K562 (cell line): Measurements from ENCODE around the gene BIK. TPM values are rescaled to one million over a fixed set of nuclear protein-coding genes. Genes with fewer than 3 reads are reported as not detected.

Experiments used
- ATAC-seq: fragments of 200-7000 bp; cut with Tn5 transposase; 3 replicates; pipeline ENCODE4 v1.9.1; 2020; ENCODE audit warnings: moderate library complexity
- BruUV-seq: library from RNA; stranded (reverse); fragments of 400-500 nt; replicated peaks from 2 replicates; lab custom pipeline; 2021; lab: Mats Ljungman, UMichigan
- CTCF ChIA-PET: fragments of 300-600 bp; formaldehyde crosslinking; extraction: SDS; loops from one replicate; lab custom pipeline; 2021; ENCODE audit warnings: low intra/inter-chr PET ratio; lab: Yijun Ruan, JAX
- POLR2A ChIA-PET: fragments of 300-600, 350-650 bp; sonication (Branson Sonifier 250); formaldehyde crosslinking; extraction: SDS; loops from one replicate; lab custom pipeline; 2021; ENCODE audit warnings: antibody characterized with exemption, inconsistent platforms; lab: Yijun Ruan, JAX
- DNase-seq, 4 experiments: peaks; one replicate each; pipeline versions ENCODE4 v3.0.0 to v3.0.0-alpha.2; 2011 to 2018; ENCODE audit warnings: low spot score in 3 of 4, mixed read lengths in 3 of 4; ENCODE audit errors: extremely low read depth in 1 of 4
- FAIRE-seq: peaks from 2 replicates; lab custom pipeline; 2011; peaks lifted over from hg19 to GRCh38; lab: Jason Lieb, UNC
- H2AFZ ChIP-seq: 2 replicates; pipeline ENCODE4 v1.6.0; 2011; ENCODE audit warnings: low read depth, low read length, control low read depth, inconsistent platforms
- H3K27ac ChIP-seq: fragments of 200-600 bp; 3 replicates; pipeline ENCODE4 v1.8.0; 2011; ENCODE audit warnings: low read depth, mild to moderate bottlenecking, control low read depth, inconsistent platforms, low read length, moderate library complexity, mixed read lengths; ENCODE audit errors: extremely low read depth
- H3K27me3 ChIP-seq, 2 experiments: fragments of 300-600 bp in 1 of 2; 2 replicates in 1 of 2; 3 replicates in 1 of 2; pipeline versions ENCODE4 v1.6.0 to v1.8.0; 2011; ENCODE audit warnings: inconsistent platforms in 2 of 2, low read length in 2 of 2, mild to moderate bottlenecking in 1 of 2, mixed read lengths in 1 of 2, moderate library complexity in 1 of 2; ENCODE audit not compliant: control insufficient read depth in 2 of 2, insufficient read depth in 2 of 2
- H3K36me3 ChIP-seq: fragments of 300-600 bp; 3 replicates; pipeline ENCODE4 v1.8.0; 2011; ENCODE audit warnings: mild to moderate bottlenecking, low read length, inconsistent platforms; ENCODE audit not compliant: control insufficient read depth, insufficient read depth
- H3K4me1 ChIP-seq, 2 experiments: fragments of 200-600 bp in 1 of 2; replicated peaks in 1 of 2; 2 replicates in 1 of 2; 3 replicates in 1 of 2; pipeline versions ENCODE4 v1.5.1 to v1.8.0; 2011; ENCODE audit warnings: inconsistent platforms in 2 of 2, low read length in 2 of 2, mild to moderate bottlenecking in 1 of 2, mixed read lengths in 1 of 2, moderate library complexity in 1 of 2; ENCODE audit not compliant: control insufficient read depth in 2 of 2, insufficient read depth in 2 of 2
- H3K4me2 ChIP-seq: 2 replicates; pipeline ENCODE4 v1.6.1; 2011; ENCODE audit warnings: low read length, control low read depth, inconsistent platforms, mixed read lengths; ENCODE audit not compliant: insufficient read depth
- H3K4me3 ChIP-seq: fragments of 200-600 bp; sonication (generic), shearing (Covaris generic); 2 replicates; pipeline ENCODE4 v1.5.1; 2016; ENCODE audit warnings: control low read depth, inconsistent platforms
- H3K79me2 ChIP-seq: fragments of 200-600 bp; 3 replicates; pipeline ENCODE4 v1.8.0; 2011; ENCODE audit warnings: low read length, inconsistent platforms; ENCODE audit not compliant: control insufficient read depth, insufficient read depth
- H3K9ac ChIP-seq, 2 experiments: 2 replicates each; pipeline versions ENCODE4 v1.6.0 to v1.6.1; 2011; ENCODE audit warnings: low read depth in 2 of 2, low read length in 2 of 2, control low read depth in 1 of 2, inconsistent platforms in 1 of 2, mild to moderate bottlenecking in 1 of 2, mixed read lengths in 1 of 2; ENCODE audit not compliant: insufficient read depth in 1 of 2
- H3K9me1 ChIP-seq: one replicate; pipeline ENCODE4 v1.6.0; 2011; ENCODE audit warnings: inconsistent platforms, mild to moderate bottlenecking, low read length, moderate library complexity; ENCODE audit not compliant: control insufficient read depth, insufficient read depth
- H3K9me3 ChIP-seq: replicated peaks from 2 replicates; pipeline ENCODE4 v1.5.1; 2011; ENCODE audit warnings: low read depth, low read length, inconsistent platforms; ENCODE audit not compliant: control insufficient read depth, insufficient read depth
- H4K20me1 ChIP-seq: replicated peaks from 2 replicates; pipeline ENCODE4 v1.6.1; 2011; ENCODE audit warnings: low read length, inconsistent platforms, mixed read lengths; ENCODE audit not compliant: control insufficient read depth, insufficient read depth
- EGR1 ChIP-seq: fragments of 450-650 bp; conservative IDR thresholded peaks from 2 replicates; pipeline ENCODE4 v1.6.1; 2017; ENCODE audit warnings: mild to moderate bottlenecking
- POLR2G ChIP-seq: fragments of 200-400 bp; formaldehyde crosslinking; IDR thresholded peaks from 2 replicates; pipeline ENCODE4 v1.6.1; 2017; ENCODE audit warnings: low read depth, mild to moderate bottlenecking, antibody characterized with exemption, low read length, moderate library complexity
- RBM22 ChIP-seq: fragments of 200-400 bp; formaldehyde crosslinking; IDR thresholded peaks from 2 replicates; pipeline ENCODE4 v1.6.1; 2018; ENCODE audit warnings: low read length, low read depth; ENCODE audit not compliant: poor library complexity, severe bottlenecking
- RBM25 ChIP-seq: fragments of 200-400 bp; formaldehyde crosslinking; IDR thresholded peaks from 2 replicates; pipeline ENCODE4 v1.6.1; 2018; ENCODE audit warnings: low read length, low read depth, moderate library complexity; ENCODE audit not compliant: severe bottlenecking
- ZNF764 ChIP-seq: fragments of 250-450 bp; sonication (Bioruptor Pico); IDR thresholded peaks from 2 replicates; pipeline ENCODE4 v1.4.0; 2020; ENCODE audit warnings: low read depth, mild to moderate bottlenecking, moderate library complexity
- WGBS: fragments of 100-300 bp; shearing (Covaris generic); methylation state at CpG from one replicate; pipeline ENCODE4 v1.1.6; 2016; ENCODE audit warnings: low coverage, mixed read lengths; ENCODE audit not compliant: insufficient coverage; ENCODE audit errors: missing lambda C conversion rate; 5-methylcytosine and 5-hydroxymethylcytosine counted together
- in situ Hi-C: fragments of 300-500 bp; cut with MboI; formaldehyde crosslinking; loops from 4 replicates; pipeline ENCODE4 v1.15.0; 2018; ENCODE audit warnings: inconsistent platforms, mixed read lengths
- intact Hi-C: fragments of 100-400 bp; cut with micrococcal nuclease; formaldehyde crosslinking; loops from 2 replicates; pipeline ENCODE4 v1.14.2; 2022
- polyA plus RNA-seq, 8 experiments: library from polyadenylated mRNA; depleted of rRNA in 4 of 8; stranded (reverse) in 5 of 8; unstranded in 3 of 8; fragments of >200 nt; fragmentation: Nextera tagmentation in 2 of 8; fragmentation: Illumina TruSeq in 1 of 8; extraction: Ambion mirVana in 2 of 8; extraction: Trizol in 1 of 8; gene quantifications; 2 replicates each; pipeline versions ENCODE4 v1.2.1 to v1.2.3, GENCODE V29; 2011 to 2014; ENCODE audit warnings: inconsistent platforms in 1 of 8, missing spikeins in 1 of 8
- total RNA-seq, 7 experiments: library from RNA; depleted of rRNA in 6 of 7; stranded (reverse); fragments of >200 nt in 6 of 7; fragmentation: Illumina TruSeq in 2 of 7; extraction: Trizol in 2 of 7; gene quantifications; 2 replicates each; pipeline versions ENCODE4 v1.2.1 to v1.2.3, GENCODE V29; 2011 to 2021; ENCODE audit warnings: low replicate concordance in 1 of 7
- TF ChIP-seq, protein P1 (sequence below): fragments of 250-450 bp; sonication (Bioruptor Pico); IDR thresholded peaks from 2 replicates; pipeline ENCODE4 v1.8.0; 2022; ENCODE audit warnings: inconsistent platforms
- TF ChIP-seq, protein P2 (sequence below): sonication (generic); formaldehyde crosslinking; IDR thresholded peaks from 2 replicates; pipeline ENCODE4 v1.8.1; 2023; ENCODE audit warnings: mild to moderate bottlenecking, missing genetic modification reagents

Gene BIK
- total and polyA plus RNA-seq, 9 of the 15 experiments (the other 6 are each of a cell fraction or from before 2014, with no cell fraction given): 0.08 to 0.23 (median 0.18) TPM; not detected in 4

DNA sequence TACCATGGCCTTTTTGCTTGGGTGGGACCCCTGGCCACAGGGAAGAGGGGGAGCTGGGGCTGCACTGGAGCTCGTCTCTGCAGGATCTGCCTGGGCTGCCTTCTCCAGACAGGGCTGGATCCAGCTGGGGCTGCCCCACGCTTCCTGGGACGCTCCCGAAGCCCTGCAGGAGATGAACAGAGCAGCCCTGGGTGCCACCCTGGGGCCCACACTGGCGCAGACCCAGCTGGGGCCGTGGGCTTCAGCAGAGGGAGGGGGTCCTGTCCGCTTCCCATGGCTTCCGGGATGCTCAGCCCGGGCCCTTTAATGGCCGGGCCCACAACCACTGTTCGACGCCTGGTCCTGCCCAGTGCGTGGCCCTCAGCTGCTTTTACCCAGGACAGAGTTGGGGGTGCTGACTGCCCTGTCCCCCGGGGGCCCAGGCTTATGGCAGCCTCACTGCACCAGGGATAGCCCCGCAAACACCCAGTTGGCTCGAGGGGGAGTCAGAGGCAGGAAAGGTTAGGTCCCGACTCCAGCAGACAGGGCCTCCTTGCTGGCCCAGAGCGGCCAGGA lies 52.8 kb downstream of the BIK start:
- WGBS: 77% methylated on average over 7 of the region's 18 CpGs
- Histone ChIP-seq H3K9me3 (no peaks in the 10 kb centered on the region), H3K4me3 (no peak overlapping the region), H3K36me3 (peaks cover 32% of the 10 kb centered on the region; the same call in 1 of the 3 replicates), H3K79me2 (no peaks in the 10 kb centered on the region), H3K27ac (peak overlapping the region; percentile 49; the same call in 1 of the 3 replicates), H2AFZ (no peak overlapping the region), H4K20me1 (no peaks in the 10 kb centered on the region), H3K27me3 (no peaks in the 10 kb centered on the region), H3K9me1 (no peaks in the 10 kb centered on the region), H3K4me2 (peak overlapping the region; percentile 49; the same call in 1 of the 2 replicates), H3K9ac (peak overlapping the region in 1 of 2 experiments; percentile 84; a peak in 2 of 4 replicates), H3K4me1 (peaks cover 11 to 71% of the 10 kb centered on the region in 2 experiments)
- ChIA-PET POLR2A (interaction anchor here (0.6 to 1.2 kb wide), 4 partner anchors 10 to 140 kb away, joined by 3 to 5 read pairs (median 4); no protein-coding TSS in a partner anchor), CTCF (no interaction called here)
- ATAC-seq: no peak
- TF ChIP-seq POLR2G (peak; percentile 42; the same call in 1 of the 2 replicates), EGR1 (no peak), RBM22 (peak; percentile 70)
- intact Hi-C loops (no loop called here), in situ Hi-C loops (no loop called here)
- no TSS peak for BruUV-seq
- DNase-seq: no peak
- FAIRE-seq: no peak

DNA sequence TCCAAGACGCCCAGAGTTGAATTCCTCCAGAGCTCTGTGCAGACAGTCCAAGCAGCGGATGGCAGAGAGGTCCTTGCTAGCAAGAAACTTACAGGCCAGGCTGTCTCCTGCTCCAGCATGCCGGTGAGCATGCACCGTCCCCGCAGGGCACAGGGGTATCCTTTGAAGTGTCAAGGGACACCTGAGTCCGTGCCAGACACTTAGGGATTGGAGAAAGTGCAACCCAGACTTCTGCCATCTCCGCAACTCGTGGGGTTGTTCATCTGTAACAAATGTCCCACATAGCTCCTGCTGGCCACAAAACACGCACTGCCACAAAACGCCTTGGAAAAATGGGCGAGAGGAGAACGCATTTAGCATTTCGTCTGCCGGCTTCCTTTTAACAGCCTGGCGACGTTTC lies 54.1 kb downstream of the BIK start:
- TF ChIP-seq ZNF764 (CRISPR knock-in tag) (no peak), RBM25 (no peak), POLR2G (peak; percentile 29; the same call in 1 of the 2 replicates)
- TF ChIP-seq, protein P1, sequence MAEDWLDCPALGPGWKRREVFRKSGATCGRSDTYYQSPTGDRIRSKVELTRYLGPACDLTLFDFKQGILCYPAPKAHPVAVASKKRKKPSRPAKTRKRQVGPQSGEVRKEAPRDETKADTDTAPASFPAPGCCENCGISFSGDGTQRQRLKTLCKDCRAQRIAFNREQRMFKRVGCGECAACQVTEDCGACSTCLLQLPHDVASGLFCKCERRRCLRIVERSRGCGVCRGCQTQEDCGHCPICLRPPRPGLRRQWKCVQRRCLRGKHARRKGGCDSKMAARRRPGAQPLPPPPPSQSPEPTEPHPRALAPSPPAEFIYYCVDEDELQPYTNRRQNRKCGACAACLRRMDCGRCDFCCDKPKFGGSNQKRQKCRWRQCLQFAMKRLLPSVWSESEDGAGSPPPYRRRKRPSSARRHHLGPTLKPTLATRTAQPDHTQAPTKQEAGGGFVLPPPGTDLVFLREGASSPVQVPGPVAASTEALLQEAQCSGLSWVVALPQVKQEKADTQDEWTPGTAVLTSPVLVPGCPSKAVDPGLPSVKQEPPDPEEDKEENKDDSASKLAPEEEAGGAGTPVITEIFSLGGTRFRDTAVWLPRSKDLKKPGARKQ: no peak
- TF ChIP-seq, protein P2, sequence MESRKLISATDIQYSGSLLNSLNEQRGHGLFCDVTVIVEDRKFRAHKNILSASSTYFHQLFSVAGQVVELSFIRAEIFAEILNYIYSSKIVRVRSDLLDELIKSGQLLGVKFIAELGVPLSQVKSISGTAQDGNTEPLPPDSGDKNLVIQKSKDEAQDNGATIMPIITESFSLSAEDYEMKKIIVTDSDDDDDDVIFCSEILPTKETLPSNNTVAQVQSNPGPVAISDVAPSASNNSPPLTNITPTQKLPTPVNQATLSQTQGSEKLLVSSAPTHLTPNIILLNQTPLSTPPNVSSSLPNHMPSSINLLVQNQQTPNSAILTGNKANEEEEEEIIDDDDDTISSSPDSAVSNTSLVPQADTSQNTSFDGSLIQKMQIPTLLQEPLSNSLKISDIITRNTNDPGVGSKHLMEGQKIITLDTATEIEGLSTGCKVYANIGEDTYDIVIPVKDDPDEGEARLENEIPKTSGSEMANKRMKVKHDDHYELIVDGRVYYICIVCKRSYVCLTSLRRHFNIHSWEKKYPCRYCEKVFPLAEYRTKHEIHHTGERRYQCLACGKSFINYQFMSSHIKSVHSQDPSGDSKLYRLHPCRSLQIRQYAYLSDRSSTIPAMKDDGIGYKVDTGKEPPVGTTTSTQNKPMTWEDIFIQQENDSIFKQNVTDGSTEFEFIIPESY: no peak
- H2AFZ ChIP-seq: no peak overlapping the region
- in situ Hi-C loops (no loop called here), intact Hi-C loops (no loop called here)
- H3K36me3 ChIP-seq: peaks cover 44% of the 10 kb centered on the region; the same call in 1 of the 3 replicates
- ATAC-seq (no peak), FAIRE-seq (no peak), DNase-seq (no peak)
- H3K9me3 ChIP-seq: no peaks in the 10 kb centered on the region
- no peaks in the 10 kb centered on the region for H3K79me2 ChIP-seq
- 73% methylated on average over 15 of the region's 16 CpGs for WGBS
- CTCF ChIA-PET: no interaction called here
- peaks cover 11 to 75% of the 10 kb centered on the region in 2 experiments for H3K4me1 ChIP-seq
- H4K20me1 ChIP-seq: no peaks in the 10 kb centered on the region
- peak overlapping the region in 1 of 2 experiments; percentile 84; a peak in 1 of 4 replicates for H3K9ac ChIP-seq
- H3K27me3 ChIP-seq: no peaks in the 10 kb centered on the region
- H3K27ac ChIP-seq: no peak overlapping the region
- POLR2A ChIA-PET: interaction anchor here (1.0 kb wide), 1 partner anchor 20 kb away, joined by 4 read pairs; no protein-coding TSS in a partner anchor
- H3K4me3 ChIP-seq: no peak overlapping the region
- no peaks in the 10 kb centered on the region for H3K9me1 ChIP-seq
- no peak overlapping the region for H3K4me2 ChIP-seq
- BruUV-seq: no TSS peak
